IgD-negative memory B cell (primary cell): ENCODE data around the gene INTS3. TPM values are rescaled to one million over a fixed set of nuclear protein-coding genes. Genes with fewer than 3 reads are reported as not detected.
A peak's percentile ranks its signal among the peaks of the same experiment; 100 is the strongest.
"Not testable (repeated sequence)": the region's sequence is repeated elsewhere in the genome, so short reads cannot be mapped to it uniquely, and the experiment has no call there.

ENCODE experiments used
- H3K27ac Mint-ChIP-seq, 3 donors: one replicate each; pipeline ENCODE4 v1.8.0; 2020 to 2022; ENCODE audit warnings: mild to moderate bottlenecking in 3 of 3, mixed read lengths in 3 of 3, moderate library complexity in 1 of 3
- H3K27me3 Mint-ChIP-seq: one replicate; pipeline ENCODE4 v1.8.0; 2021; ENCODE audit warnings: mixed read lengths
- H3K36me3 Mint-ChIP-seq: one replicate; pipeline ENCODE4 v1.8.0; 2020; ENCODE audit warnings: mild to moderate bottlenecking, mixed read lengths
- H3K4me1 Mint-ChIP-seq, 3 donors: one replicate each; pipeline ENCODE4 v1.8.0; 2020 to 2022; ENCODE audit warnings: mixed read lengths in 3 of 3, mild to moderate bottlenecking in 1 of 3
- H3K4me3 Mint-ChIP-seq, 4 donors: one replicate each; pipeline ENCODE4 v1.8.0; 2020 to 2022; ENCODE audit warnings: mild to moderate bottlenecking in 4 of 4, mixed read lengths in 4 of 4, moderate library complexity in 3 of 4
- H3K9me3 Mint-ChIP-seq, 3 donors: one replicate each; pipeline ENCODE4 v1.8.0; 2020 to 2021; ENCODE audit warnings: mixed read lengths in 3 of 3, mild to moderate bottlenecking in 1 of 3
- polyA plus RNA-seq: library from polyadenylated mRNA; unstranded; fragments of 300-500 nt; fragmentation: Illumina TruSeq; gene quantifications from one replicate; pipeline ENCODE4 v1.2.3, GENCODE V29; 2021

INTS3 gene
- polyA plus RNA-seq, 1 donor from 2014 or later = 11.8 TPM

DNA sequence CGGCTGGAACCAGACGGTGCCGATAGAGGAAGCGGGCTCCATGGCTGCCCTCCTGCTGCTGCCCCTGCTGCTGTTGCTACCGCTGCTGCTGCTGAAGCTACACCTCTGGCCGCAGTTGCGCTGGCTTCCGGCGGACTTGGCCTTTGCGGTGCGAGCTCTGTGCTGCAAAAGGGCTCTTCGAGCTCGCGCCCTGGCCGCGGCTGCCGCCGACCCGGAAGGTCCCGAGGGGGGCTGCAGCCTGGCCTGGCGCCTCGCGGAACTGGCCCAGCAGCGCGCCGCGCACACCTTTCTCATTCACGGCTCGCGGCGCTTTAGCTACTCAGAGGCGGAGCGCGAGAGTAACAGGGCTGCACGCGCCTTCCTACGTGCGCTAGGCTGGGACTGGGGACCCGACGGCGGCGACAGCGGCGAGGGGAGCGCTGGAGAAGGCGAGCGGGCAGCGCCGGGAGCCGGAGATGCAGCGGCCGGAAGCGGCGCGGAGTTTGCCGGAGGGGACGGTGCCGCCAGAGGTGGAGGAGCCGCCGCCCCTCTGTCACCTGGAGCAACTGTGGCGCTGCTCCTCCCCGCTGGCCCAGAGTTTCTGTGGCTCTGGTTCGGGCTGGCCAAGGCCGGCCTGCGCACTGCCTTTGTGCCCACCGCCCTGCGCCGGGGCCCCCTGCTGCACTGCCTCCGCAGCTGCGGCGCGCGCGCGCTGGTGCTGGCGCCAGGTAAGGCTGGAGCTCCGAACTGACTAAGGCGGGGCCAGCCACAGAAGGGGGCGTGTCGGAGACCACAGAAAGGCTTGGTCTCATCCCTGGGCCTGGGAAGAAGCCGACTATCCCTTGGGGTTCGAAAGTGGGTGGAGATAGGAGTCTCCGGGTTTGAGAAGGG lies 47.8 kb downstream of the INTS3 start:
- Mint-ChIP-seq H3K27ac (peak overlapping the region in 1 of 3 donors; percentile 53), H3K9me3 (no peaks in the 10 kb centered on the region), H3K27me3 (no peaks in the 10 kb centered on the region), H3K4me1 (peaks cover 0 to 18% (median 11%) of the 10 kb centered on the region in 3 donors), H3K4me3 (peak overlapping the region; percentile 74 to 94 (median 89)), H3K36me3 (peaks cover 2% of the 10 kb centered on the region)

DNA sequence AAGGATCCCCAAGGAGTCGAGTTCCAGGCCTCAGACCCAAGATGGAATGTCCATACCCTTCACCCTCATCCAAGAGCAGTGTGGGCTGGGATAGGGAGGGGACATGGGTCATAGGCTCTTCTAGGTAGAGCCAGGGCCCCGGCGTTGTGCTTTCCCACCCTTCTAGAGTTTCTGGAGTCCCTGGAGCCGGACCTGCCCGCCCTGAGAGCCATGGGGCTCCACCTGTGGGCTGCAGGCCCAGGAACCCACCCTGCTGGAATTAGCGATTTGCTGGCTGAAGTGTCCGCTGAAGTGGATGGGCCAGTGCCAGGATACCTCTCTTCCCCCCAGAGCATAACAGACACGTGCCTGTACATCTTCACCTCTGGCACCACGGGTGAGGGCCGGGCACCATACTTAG lies 48.5 kb downstream of the INTS3 start:
- Mint-ChIP-seq H3K4me1 (peaks cover 0 to 16% (median 10%) of the 10 kb centered on the region in 3 donors), H3K36me3 (peaks cover 2% of the 10 kb centered on the region), H3K9me3 (no peaks in the 10 kb centered on the region), H3K27ac (peak overlapping the region in 2 of 3 donors; percentile 4 to 10), H3K27me3 (no peaks in the 10 kb centered on the region), H3K4me3 (peak overlapping the region; percentile 74 to 94 (median 89))

DNA sequence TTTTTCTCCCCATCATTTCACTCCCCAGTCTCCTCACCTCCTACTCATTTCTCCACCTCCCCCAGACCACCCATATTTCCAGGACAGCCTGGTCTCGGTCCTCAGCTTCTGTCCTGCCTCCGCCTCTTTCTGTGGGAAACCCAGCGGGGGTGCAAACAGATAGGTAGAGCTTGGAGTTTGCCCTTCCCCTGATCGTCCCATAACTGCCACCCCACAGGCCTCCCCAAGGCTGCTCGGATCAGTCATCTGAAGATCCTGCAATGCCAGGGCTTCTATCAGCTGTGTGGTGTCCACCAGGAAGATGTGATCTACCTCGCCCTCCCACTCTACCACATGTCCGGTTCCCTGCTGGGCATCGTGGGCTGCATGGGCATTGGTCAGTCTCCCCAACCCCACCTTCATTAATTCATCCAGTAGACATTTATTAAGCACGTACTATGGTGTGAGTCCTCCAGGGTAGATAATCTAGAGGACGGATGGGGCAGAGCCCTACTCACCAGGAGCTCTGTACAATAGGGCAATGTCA lies 49.1 kb downstream of the INTS3 start:
- H3K9me3 Mint-ChIP-seq = no peaks in the 10 kb centered on the region
- H3K27ac Mint-ChIP-seq = peak overlapping the region in 1 of 3 donors; percentile 4
- peaks cover 2% of the 10 kb centered on the region for H3K36me3 Mint-ChIP-seq
- H3K4me1 Mint-ChIP-seq = peaks cover 0 to 16% (median 10%) of the 10 kb centered on the region in 3 donors
- no peaks in the 10 kb centered on the region for H3K27me3 Mint-ChIP-seq
- peak overlapping the region; percentile 44 to 87 (median 76) for H3K4me3 Mint-ChIP-seq

DNA sequence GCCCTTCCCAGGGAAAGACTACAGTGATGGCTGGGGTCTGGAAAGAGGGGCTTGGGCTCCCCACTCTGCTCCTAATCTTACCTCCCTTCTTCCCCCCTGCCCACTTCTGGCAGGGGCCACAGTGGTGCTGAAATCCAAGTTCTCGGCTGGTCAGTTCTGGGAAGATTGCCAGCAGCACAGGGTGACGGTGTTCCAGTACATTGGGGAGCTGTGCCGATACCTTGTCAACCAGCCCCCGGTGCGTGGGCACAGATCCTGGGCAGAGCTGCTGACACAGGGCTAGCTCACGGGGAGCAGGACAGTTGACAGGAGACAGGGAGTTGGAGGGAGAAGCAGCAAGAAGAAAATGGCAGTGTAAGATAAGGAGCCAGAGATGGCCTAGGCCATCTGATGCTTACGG lies 49.8 kb downstream of the INTS3 start:
- H3K4me3 Mint-ChIP-seq = peak overlapping the region in 1 of 4 donors; percentile 30
- H3K36me3 Mint-ChIP-seq = peaks cover 2% of the 10 kb centered on the region
- H3K4me1 Mint-ChIP-seq = peaks cover 0 to 16% (median 10%) of the 10 kb centered on the region in 3 donors
- H3K27me3 Mint-ChIP-seq = no peaks in the 10 kb centered on the region
- no peak overlapping the region for H3K27ac Mint-ChIP-seq
- H3K9me3 Mint-ChIP-seq = no peaks in the 10 kb centered on the region

DNA sequence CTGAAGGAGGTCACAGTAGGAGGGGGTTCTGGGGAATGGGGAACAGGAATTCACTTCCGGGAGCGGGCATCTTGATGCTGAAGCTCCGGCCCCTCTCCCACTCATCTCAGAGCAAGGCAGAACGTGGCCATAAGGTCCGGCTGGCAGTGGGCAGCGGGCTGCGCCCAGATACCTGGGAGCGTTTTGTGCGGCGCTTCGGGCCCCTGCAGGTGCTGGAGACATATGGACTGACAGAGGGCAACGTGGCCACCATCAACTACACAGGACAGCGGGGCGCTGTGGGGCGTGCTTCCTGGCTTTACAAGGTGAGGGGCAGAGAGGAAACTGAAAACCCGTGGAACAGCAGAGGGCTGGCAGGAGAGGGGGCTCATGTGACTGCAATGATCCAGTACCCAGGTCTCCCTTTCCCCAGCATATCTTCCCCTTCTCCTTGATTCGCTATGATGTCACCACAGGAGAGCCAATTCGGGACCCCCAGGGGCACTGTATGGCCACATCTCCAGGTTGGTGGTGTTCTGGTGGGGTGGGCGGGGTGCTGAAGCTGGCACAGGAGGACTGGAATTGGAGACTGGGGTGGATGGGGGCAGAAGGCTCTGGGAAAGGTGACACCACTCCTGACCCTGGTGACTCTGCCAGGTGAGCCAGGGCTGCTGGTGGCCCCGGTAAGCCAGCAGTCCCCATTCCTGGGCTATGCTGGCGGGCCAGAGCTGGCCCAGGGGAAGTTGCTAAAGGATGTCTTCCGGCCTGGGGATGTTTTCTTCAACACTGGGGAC lies 50.4 kb downstream of the INTS3 start:
- Mint-ChIP-seq H3K9me3 (no peaks in the 10 kb centered on the region), H3K36me3 (peaks cover 3% of the 10 kb centered on the region), H3K27me3 (no peaks in the 10 kb centered on the region), H3K4me3 (peak overlapping the region in 2 of 4 donors; percentile 28 to 62), H3K27ac (peak overlapping the region in 1 of 3 donors; percentile 90), H3K4me1 (peaks cover 3 to 19% (median 11%) of the 10 kb centered on the region in 3 donors)

DNA sequence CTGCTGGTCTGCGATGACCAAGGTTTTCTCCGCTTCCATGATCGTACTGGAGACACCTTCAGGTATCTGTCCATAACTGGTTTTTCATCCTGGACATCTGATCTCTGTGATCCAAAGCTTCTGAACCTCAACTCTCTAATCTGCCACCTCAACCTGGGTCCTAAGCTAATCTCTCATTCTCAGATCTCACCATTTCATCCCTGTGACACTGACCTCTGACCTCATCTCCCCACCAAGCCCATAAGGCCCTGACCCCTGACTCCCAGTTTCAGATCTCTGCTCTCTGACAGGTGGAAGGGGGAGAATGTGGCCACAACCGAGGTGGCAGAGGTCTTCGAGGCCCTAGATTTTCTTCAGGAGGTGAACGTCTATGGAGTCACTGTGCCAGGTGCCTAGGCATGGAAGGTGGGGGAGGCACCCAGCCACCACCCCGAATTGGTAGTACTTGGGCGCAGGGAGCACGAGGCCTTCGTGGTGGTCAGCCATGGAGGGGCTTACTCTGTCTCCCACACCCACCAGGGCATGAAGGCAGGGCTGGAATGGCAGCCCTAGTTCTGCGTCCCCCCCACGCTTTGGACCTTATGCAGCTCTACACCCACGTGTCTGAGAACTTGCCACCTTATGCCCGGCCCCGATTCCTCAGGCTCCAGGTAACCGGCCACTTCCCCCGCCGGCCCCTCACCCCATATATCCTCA lies 51.1 kb downstream of the INTS3 start:
- Mint-ChIP-seq H3K27ac (peak overlapping the region in 1 of 3 donors; percentile 90), H3K9me3 (no peaks in the 10 kb centered on the region), H3K4me3 (peak overlapping the region in 2 of 4 donors; percentile 62 to 67), H3K27me3 (no peaks in the 10 kb centered on the region), H3K4me1 (peaks cover 9 to 20% (median 15%) of the 10 kb centered on the region in 3 donors), H3K36me3 (peaks cover 3% of the 10 kb centered on the region)

DNA sequence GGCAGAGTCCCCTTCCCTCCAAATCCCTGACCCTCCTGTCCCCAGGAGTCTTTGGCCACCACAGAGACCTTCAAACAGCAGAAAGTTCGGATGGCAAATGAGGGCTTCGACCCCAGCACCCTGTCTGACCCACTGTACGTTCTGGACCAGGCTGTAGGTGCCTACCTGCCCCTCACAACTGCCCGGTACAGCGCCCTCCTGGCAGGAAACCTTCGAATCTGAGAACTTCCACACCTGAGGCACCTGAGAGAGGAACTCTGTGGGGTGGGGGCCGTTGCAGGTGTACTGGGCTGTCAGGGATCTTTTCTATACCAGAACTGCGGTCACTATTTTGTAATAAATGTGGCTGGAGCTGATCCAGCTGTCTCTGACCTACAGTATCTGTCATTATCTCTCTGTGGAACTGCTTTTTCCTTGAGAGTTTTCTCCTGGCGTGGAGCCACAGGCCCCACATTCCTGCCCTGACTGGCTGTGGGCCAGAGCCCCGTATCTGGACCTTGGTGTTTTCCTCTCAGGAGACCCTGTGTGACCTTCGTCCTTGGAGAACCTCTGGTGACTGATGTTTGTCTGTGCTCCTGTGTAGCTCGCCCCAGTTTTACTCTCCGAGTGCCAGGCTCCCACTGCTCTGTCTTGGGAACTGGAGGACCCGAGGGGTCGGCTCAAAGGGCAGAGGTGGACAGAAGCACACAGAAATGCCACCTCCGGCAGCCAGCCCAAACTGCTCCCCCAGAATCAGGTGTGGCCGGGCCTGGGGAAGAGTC lies 52.1 kb downstream of the INTS3 start:
- H3K4me1 Mint-ChIP-seq = peaks cover 9 to 15% (median 13%) of the 10 kb centered on the region in 3 donors
- H3K9me3 Mint-ChIP-seq = no peaks in the 10 kb centered on the region
- H3K27ac Mint-ChIP-seq = peak overlapping the region in 2 of 3 donors; percentile 34 to 76
- peak overlapping the region in 1 of 4 donors; percentile 48 for H3K4me3 Mint-ChIP-seq
- no peaks in the 10 kb centered on the region for H3K27me3 Mint-ChIP-seq
- H3K36me3 Mint-ChIP-seq = peaks cover 3% of the 10 kb centered on the region

DNA sequence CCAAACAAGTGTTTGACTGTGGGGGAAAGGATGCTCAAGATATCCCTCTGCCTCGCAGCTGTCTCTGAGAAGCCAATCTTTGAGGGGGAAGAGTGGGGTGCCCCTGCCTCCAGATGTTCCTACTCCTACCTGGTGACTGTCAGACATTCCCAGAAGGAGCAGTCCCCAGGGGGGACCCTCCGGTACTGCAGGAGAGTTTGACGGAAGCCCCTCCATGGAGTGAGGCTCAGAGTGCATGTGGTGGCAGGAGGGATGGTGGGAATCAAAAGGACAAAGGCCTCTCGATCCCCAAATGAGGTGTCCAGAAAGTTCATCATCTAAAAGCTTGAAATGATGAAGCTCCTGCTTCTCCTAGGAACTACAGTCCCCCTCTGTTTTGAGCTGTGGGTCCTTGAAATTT lies 52.7 kb downstream of the INTS3 start:
- Mint-ChIP-seq H3K4me3 (peak overlapping the region in 2 of 4 donors; percentile 5 to 65), H3K9me3 (no peaks in the 10 kb centered on the region), H3K36me3 (peaks cover 3% of the 10 kb centered on the region), H3K27me3 (no peaks in the 10 kb centered on the region), H3K4me1 (peaks cover 15 to 20% (median 18%) of the 10 kb centered on the region in 3 donors), H3K27ac (peak overlapping the region in 1 of 3 donors; percentile 76)

DNA sequence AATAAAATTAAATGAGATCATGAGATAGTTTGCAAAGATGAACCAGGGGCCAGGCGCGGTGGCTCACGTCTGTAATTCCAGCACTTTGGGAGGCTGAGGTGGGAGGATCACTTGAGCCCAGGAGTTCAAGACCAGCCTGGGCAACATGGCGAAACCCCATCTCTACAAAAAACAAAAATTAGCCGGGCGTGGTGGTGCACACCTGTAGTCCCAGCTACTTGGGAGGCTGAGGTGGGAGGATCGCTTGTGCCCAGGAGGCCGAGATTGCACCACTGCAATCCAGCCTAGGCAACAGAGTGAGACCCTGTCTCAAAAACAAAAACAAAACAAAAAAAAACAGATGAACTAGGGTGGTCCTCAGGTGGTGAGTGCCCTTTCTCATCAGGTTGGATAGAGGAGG lies 54.8 kb downstream of the INTS3 start:
- peak overlapping the region in 2 of 3 donors; percentile 91 to 98 for H3K27ac Mint-ChIP-seq
- not testable (repeated sequence) for H3K27me3 Mint-ChIP-seq, H3K36me3 Mint-ChIP-seq, H3K9me3 Mint-ChIP-seq
- H3K4me3 Mint-ChIP-seq = peak overlapping the region; percentile 90 to 99 (median 92)
- H3K4me1 Mint-ChIP-seq = peaks cover 10 to 17% (median 14%) of the 10 kb centered on the region in 3 donors

DNA sequence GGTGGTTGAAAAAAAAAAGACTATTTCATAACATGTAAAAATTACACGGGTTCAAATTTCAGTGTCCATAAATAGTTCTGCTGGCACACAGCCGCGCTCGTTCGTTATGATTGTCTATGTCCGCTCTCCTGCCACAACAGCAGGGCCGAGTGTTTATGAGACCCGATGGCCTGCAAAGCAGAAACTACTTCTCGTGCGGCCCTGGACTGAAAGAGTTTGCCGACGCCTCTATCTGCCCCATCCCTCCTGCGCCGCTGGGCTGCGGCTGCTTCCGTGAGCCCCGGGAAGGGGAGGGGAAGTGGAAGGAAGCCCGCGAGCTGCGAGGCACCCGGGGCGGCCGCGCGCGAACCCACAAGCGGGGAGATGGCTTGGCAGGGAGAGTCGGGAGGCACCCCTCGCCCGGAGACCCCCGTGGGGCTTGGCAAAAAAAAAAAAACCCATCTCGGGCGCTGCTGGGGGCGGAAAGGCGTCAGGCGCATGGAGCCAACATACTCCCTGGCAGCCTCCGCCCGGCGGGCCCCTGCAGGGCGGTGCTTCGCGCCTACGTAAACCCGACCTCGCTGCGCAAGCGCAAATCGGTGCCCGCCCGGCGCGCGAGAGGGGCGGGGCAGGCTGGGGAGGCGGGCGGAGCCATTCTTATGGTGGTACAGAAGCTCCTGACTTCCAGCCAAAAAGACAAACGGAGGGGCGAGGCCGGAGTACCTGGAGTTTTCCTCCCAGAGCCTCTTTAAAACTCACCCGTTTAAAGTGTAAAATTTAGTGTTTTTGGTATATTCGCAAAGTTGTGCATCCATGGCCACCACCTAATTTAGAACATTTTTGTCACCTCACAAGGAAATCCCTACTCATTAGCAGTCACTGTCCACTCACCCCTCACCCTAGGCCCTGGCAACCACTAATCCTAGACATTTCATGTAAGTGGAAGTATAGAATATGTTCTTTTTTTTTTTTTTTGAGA lies 55.7 kb downstream of the INTS3 start:
- no peaks in the 10 kb centered on the region for H3K9me3 Mint-ChIP-seq
- H3K27ac Mint-ChIP-seq = peak overlapping the region; percentile 76 to 98 (median 91)
- H3K4me3 Mint-ChIP-seq = peak overlapping the region; percentile 90 to 99 (median 92)
- peaks cover 1% of the 10 kb centered on the region for H3K36me3 Mint-ChIP-seq
- peaks cover 12 to 18% (median 17%) of the 10 kb centered on the region in 3 donors for H3K4me1 Mint-ChIP-seq
- no peaks in the 10 kb centered on the region for H3K27me3 Mint-ChIP-seq

DNA sequence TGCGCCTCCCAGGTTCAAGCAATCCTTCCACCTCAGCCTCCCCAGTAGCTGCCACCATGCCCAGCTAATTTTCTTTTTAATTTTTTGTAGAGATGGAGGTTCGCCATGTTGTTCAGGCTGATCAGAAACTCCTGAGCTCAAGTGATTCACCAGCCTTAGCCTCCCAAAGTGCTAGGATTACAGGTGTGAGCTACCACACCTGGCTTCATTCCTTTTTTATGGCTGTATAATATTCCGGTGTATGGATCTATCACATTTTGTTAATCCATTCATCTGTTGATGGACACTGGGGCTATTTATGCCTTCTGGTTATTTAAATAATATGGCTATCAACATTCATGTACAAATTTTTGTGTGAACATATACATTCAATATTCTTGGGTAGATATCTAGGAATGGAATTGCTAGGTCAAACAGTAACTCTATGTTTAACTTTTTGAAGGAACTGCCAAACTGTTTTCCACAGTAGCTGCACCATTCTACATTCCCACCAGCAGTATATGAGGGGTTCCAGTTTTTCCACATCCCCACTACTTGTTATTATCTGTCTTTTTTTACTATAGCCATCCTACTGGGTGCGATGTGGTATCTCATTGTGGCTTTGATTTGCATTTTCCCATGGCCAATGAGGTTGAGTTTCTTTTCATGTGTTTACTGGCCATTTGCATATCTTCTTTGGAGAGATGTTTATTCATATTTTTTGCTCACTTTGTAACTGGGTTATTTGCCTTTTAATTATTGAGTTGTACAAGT lies 58.4 kb downstream of the INTS3 start:
- H3K36me3 Mint-ChIP-seq = peaks cover 1% of the 10 kb centered on the region
- H3K27me3 Mint-ChIP-seq = no peaks in the 10 kb centered on the region
- no peaks in the 10 kb centered on the region for H3K9me3 Mint-ChIP-seq
- peaks cover 30 to 36% (median 36%) of the 10 kb centered on the region in 3 donors for H3K4me1 Mint-ChIP-seq
- no peak overlapping the region for H3K4me3 Mint-ChIP-seq
- H3K27ac Mint-ChIP-seq = peak overlapping the region in 1 of 3 donors; percentile 5

DNA sequence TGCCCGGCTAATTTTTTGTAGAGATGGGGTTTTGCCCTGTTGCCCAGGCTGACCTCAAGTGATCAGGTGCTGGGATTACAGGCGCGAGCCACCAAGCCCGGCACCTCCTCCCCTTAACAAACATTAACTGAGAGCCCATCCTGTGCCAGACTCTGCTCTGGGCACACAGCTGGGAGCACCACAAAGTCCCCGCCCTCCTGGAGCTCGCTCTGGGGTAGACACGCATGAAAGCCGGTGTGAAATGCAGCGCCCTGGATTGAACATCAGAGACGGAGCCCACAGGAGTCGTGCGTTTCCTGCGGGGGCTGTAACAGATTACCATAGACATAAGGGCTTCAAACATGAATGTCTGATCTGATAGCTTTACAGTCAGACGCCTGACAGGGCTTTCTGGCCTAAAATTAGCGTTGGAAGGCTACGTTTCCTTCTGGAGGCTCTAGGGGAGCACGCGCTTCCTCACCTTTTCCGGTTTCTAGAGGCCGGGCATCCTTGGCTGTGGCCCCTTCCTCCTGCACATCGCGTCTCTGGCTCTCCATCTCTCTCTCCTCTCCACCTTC lies 61.7 kb downstream of the INTS3 start:
- Mint-ChIP-seq H3K27me3 (no peaks in the 10 kb centered on the region), H3K27ac (peak overlapping the region; percentile 10 to 90 (median 76)), H3K4me1 (peaks cover 32 to 36% (median 34%) of the 10 kb centered on the region in 3 donors), H3K9me3 (no peaks in the 10 kb centered on the region), H3K36me3 (no peaks in the 10 kb centered on the region), H3K4me3 (peak overlapping the region; percentile 40 to 71 (median 52))
